ENCODE measurements around the gene FSTL4. TPM values are rescaled to one million over a fixed set of nuclear protein-coding genes. Genes with fewer than 3 reads are reported as not detected.

FSTL4 gene
- total RNA-seq, 4 donors from 2014 or later = 0.22 to 0.47 (median 0.27) TPM; not detected in 1

DNA sequence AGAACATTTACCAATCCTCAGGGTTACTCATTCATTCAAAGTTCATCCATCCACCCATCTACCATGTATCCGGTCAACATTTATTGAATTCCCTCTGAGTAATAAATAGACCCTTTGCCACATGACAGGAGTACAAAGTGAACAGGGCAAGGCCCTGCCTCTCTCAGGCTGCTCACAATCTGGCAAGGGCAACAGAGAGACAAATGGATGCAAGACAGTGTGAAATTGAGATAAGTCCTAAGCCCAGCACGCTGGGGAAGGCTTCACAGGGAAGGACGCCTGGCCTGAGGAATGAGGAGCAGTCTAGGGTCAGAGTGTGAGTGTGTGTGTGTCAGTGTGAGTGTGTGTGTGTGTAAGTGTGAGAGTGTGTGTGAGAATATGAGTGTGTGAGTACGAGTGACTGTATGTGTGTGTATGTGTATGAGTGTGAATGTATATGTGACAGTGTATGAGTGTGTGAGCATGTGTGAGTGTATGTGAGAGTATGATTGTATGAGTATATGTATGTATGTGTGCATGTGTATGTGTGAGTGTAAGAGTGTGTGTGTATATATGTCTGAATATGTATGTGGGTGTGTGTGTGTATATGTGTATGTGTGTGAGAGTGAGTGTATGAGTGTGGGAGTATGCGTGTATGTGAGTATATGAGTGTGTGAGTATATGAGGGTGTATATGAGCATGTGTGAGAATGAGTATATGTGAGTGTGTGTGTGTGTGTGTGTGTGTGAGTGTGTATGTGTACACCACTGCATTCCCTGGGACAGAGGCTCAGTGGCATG lies 145.6 kb downstream of the FSTL4 start:
- Histone ChIP-seq H3K4me1 (no peaks in the 10 kb centered on the region), H3K27me3 (peaks cover 1% of the 10 kb centered on the region), H3K27ac (no peak overlapping the region), H3K4me3 (no peak overlapping the region), H3K36me3 (no peaks in the 10 kb centered on the region), H3K9me3 (no peaks in the 10 kb centered on the region)
- TF ChIP-seq, protein P1, sequence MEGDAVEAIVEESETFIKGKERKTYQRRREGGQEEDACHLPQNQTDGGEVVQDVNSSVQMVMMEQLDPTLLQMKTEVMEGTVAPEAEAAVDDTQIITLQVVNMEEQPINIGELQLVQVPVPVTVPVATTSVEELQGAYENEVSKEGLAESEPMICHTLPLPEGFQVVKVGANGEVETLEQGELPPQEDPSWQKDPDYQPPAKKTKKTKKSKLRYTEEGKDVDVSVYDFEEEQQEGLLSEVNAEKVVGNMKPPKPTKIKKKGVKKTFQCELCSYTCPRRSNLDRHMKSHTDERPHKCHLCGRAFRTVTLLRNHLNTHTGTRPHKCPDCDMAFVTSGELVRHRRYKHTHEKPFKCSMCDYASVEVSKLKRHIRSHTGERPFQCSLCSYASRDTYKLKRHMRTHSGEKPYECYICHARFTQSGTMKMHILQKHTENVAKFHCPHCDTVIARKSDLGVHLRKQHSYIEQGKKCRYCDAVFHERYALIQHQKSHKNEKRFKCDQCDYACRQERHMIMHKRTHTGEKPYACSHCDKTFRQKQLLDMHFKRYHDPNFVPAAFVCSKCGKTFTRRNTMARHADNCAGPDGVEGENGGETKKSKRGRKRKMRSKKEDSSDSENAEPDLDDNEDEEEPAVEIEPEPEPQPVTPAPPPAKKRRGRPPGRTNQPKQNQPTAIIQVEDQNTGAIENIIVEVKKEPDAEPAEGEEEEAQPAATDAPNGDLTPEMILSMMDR (IDR thresholded peaks at IDR 0.05) = no peak
- TF ChIP-seq POLR2A (IDR thresholded peaks at IDR 0.05) = no peak
- TF ChIP-seq EP300 (IDR thresholded peaks at IDR 0.05) = no peak
- no peak for TF ChIP-seq POLR2AphosphoS5 (IDR thresholded peaks at IDR 0.05)
- WGBS, 2 donors (ENCODE audit: low coverage in 1 of 2) = 84 to 85% methylated on average over 4 to 5 of the region's 5 CpGs
- no peak for ATAC-seq

DNA sequence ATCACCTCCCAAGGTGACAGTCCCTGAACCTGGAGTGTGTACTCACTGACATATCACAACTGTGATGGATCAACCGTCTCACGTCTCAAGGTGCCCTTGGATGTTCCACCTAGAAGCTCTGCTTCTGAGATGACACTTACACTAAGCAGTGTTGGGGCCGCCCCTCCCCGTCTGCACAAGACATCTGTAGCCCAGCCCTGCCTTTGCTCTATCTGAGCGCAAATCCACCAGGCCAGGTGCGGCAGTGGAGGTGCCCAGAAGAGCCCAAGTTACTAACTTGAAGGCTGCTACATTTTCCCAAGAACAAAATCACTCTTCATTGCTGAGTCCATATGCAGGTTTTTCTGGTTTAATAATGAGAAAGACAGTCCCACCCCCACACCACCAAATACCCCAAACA lies 148.3 kb downstream of the FSTL4 start:
- Histone ChIP-seq H3K9me3 (no peaks in the 10 kb centered on the region), H3K27ac (no peak overlapping the region), H3K27me3 (no peaks in the 10 kb centered on the region), H3K4me3 (no peak overlapping the region), H3K36me3 (no peaks in the 10 kb centered on the region), H3K4me1 (no peaks in the 10 kb centered on the region)
- TF ChIP-seq, protein P1 (IDR thresholded peaks at IDR 0.05) = no peak
- TF ChIP-seq POLR2AphosphoS5 (IDR thresholded peaks at IDR 0.05) (no peak), EP300 (IDR thresholded peaks at IDR 0.05) (no peak)
- WGBS, 2 donors (ENCODE audit: low coverage in 1 of 2) = 100% methylated on average over 1 to 3 of the region's 6 CpGs
- ATAC-seq = no peak

DNA sequence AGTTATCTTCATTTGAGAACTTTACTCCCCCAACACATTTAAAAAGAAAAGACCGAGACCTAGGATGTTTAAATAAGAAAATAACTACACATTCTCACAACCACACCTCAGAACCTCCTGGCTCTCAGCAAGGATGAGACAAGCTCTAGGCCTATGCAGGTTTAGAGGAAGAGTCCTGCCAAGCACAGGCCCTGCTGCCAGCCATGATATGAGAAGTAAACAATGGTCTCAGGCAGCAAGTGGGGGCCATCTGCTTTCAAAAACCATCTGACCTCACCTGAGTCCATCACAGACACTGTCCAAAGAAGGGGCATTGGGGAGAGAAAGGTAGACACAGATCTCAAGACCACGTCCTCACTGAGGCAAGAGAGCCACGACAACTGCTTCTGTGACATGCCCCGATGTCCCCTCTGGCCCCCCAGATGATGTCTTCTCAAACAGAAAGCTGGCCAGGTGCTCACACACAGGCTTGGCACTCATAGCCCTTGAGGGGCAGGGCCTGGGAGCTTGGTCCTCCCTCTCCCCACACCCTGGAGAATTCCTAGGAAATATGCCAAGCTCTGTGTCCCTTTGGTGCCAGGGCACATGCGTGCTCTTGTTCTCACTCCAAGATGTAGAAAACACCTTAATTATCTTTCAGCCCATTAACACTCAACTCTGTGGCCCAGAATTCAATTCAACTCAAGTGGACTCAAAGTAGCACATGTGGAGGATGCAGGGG lies 150.4 kb downstream of the FSTL4 start:
- no peak for ATAC-seq

DNA sequence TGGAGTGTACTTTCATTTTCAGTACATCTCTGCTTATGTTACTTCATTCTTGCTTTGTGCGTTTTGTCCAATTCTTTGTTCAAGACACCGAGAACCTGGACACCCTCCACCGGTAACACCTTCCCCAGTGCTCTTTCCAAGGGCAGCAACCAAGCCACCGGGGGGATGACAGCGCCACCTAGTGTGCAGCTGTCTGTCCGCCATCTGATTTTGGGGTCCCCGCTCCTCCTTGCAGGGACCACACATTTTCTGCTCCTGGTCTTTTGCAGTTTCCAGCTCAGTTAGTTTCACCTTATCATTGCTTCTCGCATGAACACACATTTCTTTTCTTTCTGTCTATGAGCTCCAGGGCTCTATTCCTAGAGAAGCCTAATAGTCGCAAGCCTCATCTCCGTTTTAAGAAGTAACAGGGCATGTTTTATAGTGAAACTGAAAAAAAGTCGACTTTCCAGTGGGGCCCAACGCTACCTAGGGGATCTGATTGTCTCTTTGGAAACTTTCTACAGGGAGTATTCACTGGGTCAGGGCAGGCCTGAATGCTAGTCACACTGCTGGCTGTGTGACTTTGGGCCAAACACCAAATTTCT lies 152.1 kb downstream of the FSTL4 start:
- H3K4me3 ChIP-seq = no peak overlapping the region
- H3K4me1 ChIP-seq = no peaks in the 10 kb centered on the region
- WGBS, 2 donors (ENCODE audit: low coverage in 1 of 2) = 68 to 71% methylated on average over 11 to 12 of the region's 12 CpGs
- TF ChIP-seq, protein P1 (IDR thresholded peaks at IDR 0.05) = peak in 2 of 4 experiments; percentile 5 to 37
- no peak for TF ChIP-seq EP300 (IDR thresholded peaks at IDR 0.05)
- no peak for TF ChIP-seq POLR2AphosphoS5 (IDR thresholded peaks at IDR 0.05)
- no peak for TF ChIP-seq POLR2A (IDR thresholded peaks at IDR 0.05)
- no peak for ATAC-seq
- no peaks in the 10 kb centered on the region for H3K36me3 ChIP-seq
- H3K9me3 ChIP-seq = no peaks in the 10 kb centered on the region
- no peak overlapping the region for H3K27ac ChIP-seq
- no peaks in the 10 kb centered on the region for H3K27me3 ChIP-seq

More for the DNA sequence above, 150.4 kb downstream of the FSTL4 start:
- WGBS, 2 donors (ENCODE audit: low coverage in 1 of 2) = 92 to 93% methylated on average over 2 to 5 of the region's 5 CpGs
- Histone ChIP-seq H3K27me3 (no peaks in the 10 kb centered on the region), H3K4me1 (no peaks in the 10 kb centered on the region), H3K36me3 (no peaks in the 10 kb centered on the region), H3K27ac (no peak overlapping the region), H3K4me3 (no peak overlapping the region), H3K9me3 (no peaks in the 10 kb centered on the region)
- TF ChIP-seq POLR2A (IDR thresholded peaks at IDR 0.05) (no peak), EP300 (IDR thresholded peaks at IDR 0.05) (no peak), POLR2AphosphoS5 (IDR thresholded peaks at IDR 0.05) (no peak)
- TF ChIP-seq, protein P1 (IDR thresholded peaks at IDR 0.05) = no peak
